ENCODE results near the gene DOCK9. TPM values are rescaled to one million over a fixed set of nuclear protein-coding genes. Genes with fewer than 3 reads are reported as not detected.

DOCK9 gene
- polyA plus RNA-seq, 1 donor (not counting 4 experiments of a cell fraction or from before 2014, with no cell fraction given) = 110 TPM

DNA sequence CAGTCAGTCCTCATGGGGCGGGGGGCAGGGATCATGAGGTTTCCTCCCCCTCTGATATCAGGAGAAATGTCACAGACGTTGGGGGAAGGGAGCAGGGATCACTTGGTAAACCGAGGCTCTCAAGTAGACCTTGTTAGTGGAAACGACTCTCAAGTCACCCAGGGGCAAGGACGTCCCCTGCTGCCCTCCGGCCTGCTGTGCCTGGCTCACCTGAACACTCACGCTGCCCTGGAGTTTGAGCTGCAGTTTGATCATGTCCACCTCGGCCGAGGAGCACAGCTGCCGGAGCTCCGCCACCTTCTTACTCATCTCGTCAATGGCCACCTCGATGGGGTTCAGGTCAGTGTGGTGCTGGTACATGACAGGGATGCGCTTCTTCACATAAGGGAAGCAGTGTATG, 177.8 kb downstream of the DOCK9 start:
- Histone ChIP-seq H3K4me2 (ENCODE audit: control insufficient read depth, extremely low read depth, insufficient read depth, low read depth, low read length) (no peak overlapping the region), H3K36me3 (ENCODE audit: control insufficient read depth in 2 of 2, extremely low read depth in 1 of 2, insufficient read depth in 2 of 2, low read length in 2 of 2) (peaks cover 32 to 51% of the 10 kb centered on the region in 2 experiments), H3K27me3 (ENCODE audit: control insufficient read depth, extremely low read depth, insufficient read depth, low read length) (no peaks in the 10 kb centered on the region), H3K9me3 (ENCODE audit: control insufficient read depth, low read depth, low read length) (no peaks in the 10 kb centered on the region), H4K20me1 (ENCODE audit: control insufficient read depth, extremely low read depth, insufficient read depth, low read length) (no peaks in the 10 kb centered on the region), H3K4me3 (ENCODE audit: control insufficient read depth in 2 of 3, extremely low read depth in 1 of 3, insufficient read depth in 2 of 3, low read depth in 1 of 3, low read length in 3 of 3) (no peak overlapping the region), H3K9me1 (ENCODE audit: control insufficient read depth, extremely low read depth, insufficient read depth, low read length) (no peaks in the 10 kb centered on the region), H3K4me1 (ENCODE audit: control insufficient read depth, extremely low read depth, insufficient read depth, low read length) (no peaks in the 10 kb centered on the region), H3K9ac (ENCODE audit: control insufficient read depth, extremely low read depth, insufficient read depth, low read length) (no peak overlapping the region), H2AFZ (ENCODE audit: control insufficient read depth, low read length) (no peak overlapping the region), H3K79me2 (ENCODE audit: control insufficient read depth, insufficient read depth, low read length) (no peaks in the 10 kb centered on the region), H3K27ac (ENCODE audit: control insufficient read depth, insufficient read depth, low read length) (no peak overlapping the region)
- dilution Hi-C loops (cut with MboI; ENCODE audit: extremely low pct_ligation_motif_present, low sequenced_read_pairs) = no loop called here
- TF ChIP-seq EZH2 (IDR thresholded peaks at IDR 0.05; ENCODE audit: low read length) = no peak
- TF ChIP-seq, protein P1, sequence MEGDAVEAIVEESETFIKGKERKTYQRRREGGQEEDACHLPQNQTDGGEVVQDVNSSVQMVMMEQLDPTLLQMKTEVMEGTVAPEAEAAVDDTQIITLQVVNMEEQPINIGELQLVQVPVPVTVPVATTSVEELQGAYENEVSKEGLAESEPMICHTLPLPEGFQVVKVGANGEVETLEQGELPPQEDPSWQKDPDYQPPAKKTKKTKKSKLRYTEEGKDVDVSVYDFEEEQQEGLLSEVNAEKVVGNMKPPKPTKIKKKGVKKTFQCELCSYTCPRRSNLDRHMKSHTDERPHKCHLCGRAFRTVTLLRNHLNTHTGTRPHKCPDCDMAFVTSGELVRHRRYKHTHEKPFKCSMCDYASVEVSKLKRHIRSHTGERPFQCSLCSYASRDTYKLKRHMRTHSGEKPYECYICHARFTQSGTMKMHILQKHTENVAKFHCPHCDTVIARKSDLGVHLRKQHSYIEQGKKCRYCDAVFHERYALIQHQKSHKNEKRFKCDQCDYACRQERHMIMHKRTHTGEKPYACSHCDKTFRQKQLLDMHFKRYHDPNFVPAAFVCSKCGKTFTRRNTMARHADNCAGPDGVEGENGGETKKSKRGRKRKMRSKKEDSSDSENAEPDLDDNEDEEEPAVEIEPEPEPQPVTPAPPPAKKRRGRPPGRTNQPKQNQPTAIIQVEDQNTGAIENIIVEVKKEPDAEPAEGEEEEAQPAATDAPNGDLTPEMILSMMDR (optimal IDR thresholded peaks at IDR 0.05 in 1 of 3, IDR thresholded peaks at IDR 0.05 in 1 of 3, conservative IDR thresholded peaks at IDR 0.05 in 1 of 3; ENCODE audit: extremely low read depth in 1 of 3, insufficient read depth in 2 of 3, low read length in 3 of 3) = no peak
- FAIRE-seq = no peak
- DNase-seq (ENCODE audit: low read depth, low spot score) = no peak

DNA sequence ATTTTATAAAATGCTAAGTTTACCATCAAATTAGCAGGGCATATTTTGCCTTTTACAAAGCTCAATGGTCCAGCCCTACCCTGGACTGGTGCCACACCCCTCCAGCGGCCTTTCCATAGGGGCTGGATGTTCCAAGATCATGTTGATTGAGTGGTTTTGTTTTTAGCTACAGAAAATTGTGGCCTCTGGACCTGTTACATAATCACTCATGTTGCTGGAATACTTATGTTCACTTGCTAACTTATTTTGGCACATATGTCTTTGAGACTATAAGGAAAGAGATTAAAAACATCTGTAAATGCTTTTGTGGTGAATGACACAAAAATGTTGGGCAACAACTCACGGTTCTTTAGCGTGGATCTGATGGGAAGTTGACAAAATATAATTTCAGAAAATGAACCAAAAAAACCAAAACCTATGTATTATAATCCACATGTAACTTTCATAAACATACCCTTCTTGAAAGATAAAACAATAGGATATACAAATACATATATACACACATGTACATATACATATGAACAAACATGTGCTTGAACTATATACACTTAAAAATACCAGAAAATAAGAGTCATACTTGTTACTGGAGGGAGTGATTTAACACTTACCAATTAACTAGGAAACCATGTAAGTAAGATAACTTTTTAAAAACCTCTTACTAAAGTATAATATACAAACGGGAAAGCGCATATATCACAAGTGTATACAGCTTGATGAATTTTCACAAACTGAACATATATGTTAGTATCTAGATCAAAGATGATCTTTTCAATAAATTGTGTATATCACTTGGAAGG, 178.8 kb downstream of the DOCK9 start:
- no peak for DNase-seq (ENCODE audit: low read depth, low spot score)
- no peaks in the 10 kb centered on the region for H3K79me2 ChIP-seq (ENCODE audit: control insufficient read depth, insufficient read depth, low read length)
- no peaks in the 10 kb centered on the region for H3K27me3 ChIP-seq (ENCODE audit: control insufficient read depth, extremely low read depth, insufficient read depth, low read length)
- no peak for TF ChIP-seq EZH2 (IDR thresholded peaks at IDR 0.05; ENCODE audit: low read length)
- TF ChIP-seq, protein P1 (optimal IDR thresholded peaks at IDR 0.05 in 1 of 3, IDR thresholded peaks at IDR 0.05 in 1 of 3, conservative IDR thresholded peaks at IDR 0.05 in 1 of 3; ENCODE audit: extremely low read depth in 1 of 3, insufficient read depth in 2 of 3, low read length in 3 of 3) = no peak
- FAIRE-seq = no peak
- H3K4me3 ChIP-seq (ENCODE audit: control insufficient read depth in 2 of 3, extremely low read depth in 1 of 3, insufficient read depth in 2 of 3, low read depth in 1 of 3, low read length in 3 of 3) = no peak overlapping the region
- no peaks in the 10 kb centered on the region for H3K9me1 ChIP-seq (ENCODE audit: control insufficient read depth, extremely low read depth, insufficient read depth, low read length)
- no peaks in the 10 kb centered on the region for H3K9me3 ChIP-seq (ENCODE audit: control insufficient read depth, low read depth, low read length)
- dilution Hi-C loops (cut with MboI; ENCODE audit: extremely low pct_ligation_motif_present, low sequenced_read_pairs) = no loop called here
- no peak overlapping the region for H2AFZ ChIP-seq (ENCODE audit: control insufficient read depth, low read length)
- no peaks in the 10 kb centered on the region for H3K4me1 ChIP-seq (ENCODE audit: control insufficient read depth, extremely low read depth, insufficient read depth, low read length)
- H4K20me1 ChIP-seq (ENCODE audit: control insufficient read depth, extremely low read depth, insufficient read depth, low read length) = no peaks in the 10 kb centered on the region
- H3K36me3 ChIP-seq (ENCODE audit: control insufficient read depth in 2 of 2, extremely low read depth in 1 of 2, insufficient read depth in 2 of 2, low read length in 2 of 2) = peaks cover 31 to 57% of the 10 kb centered on the region in 2 experiments
- no peak overlapping the region for H3K9ac ChIP-seq (ENCODE audit: control insufficient read depth, extremely low read depth, insufficient read depth, low read length)
- no peak overlapping the region for H3K27ac ChIP-seq (ENCODE audit: control insufficient read depth, insufficient read depth, low read length)
- no peak overlapping the region for H3K4me2 ChIP-seq (ENCODE audit: control insufficient read depth, extremely low read depth, insufficient read depth, low read depth, low read length)

Measured in keratinocyte (primary cell).